DND-41 (cell line): Measurements from ENCODE around the gene EVL.
A peak's percentile ranks its signal among the peaks of the same experiment; 100 is the strongest.

Experiments
- ATAC-seq: fragments of 200-7000 bp; cut with Tn5 transposase; 3 replicates; pipeline ENCODE4 v1.9.1; 2021; ENCODE audit warnings: low read depth; ENCODE audit not compliant: insufficient read depth
- DNase-seq: peaks from one replicate; pipeline ENCODE4 v3.0.0-alpha.2; 2020
- H2AFZ ChIP-seq: 2 replicates; pipeline ENCODE4 v1.6.0; 2012; ENCODE audit warnings: low read depth, low read length
- H3K27ac ChIP-seq: 2 replicates; pipeline ENCODE4 v1.5.1; 2012; ENCODE audit warnings: low read length, inconsistent platforms
- H3K27me3 ChIP-seq: fragments of 200-600 bp; sonication (generic); 2 replicates; pipeline ENCODE4 v1.6.0; 2012; ENCODE audit warnings: low read length, mild to moderate bottlenecking, inconsistent platforms; ENCODE audit not compliant: insufficient read depth, poor library complexity
- H3K36me3 ChIP-seq: 2 replicates; pipeline ENCODE4 v1.5.1; 2012; ENCODE audit warnings: low read length, inconsistent platforms; ENCODE audit not compliant: insufficient read depth
- H3K4me1 ChIP-seq: 2 replicates; pipeline ENCODE4 v1.5.1; 2012; ENCODE audit warnings: mild to moderate bottlenecking, low read length; ENCODE audit not compliant: insufficient read depth
- H3K4me2 ChIP-seq: 2 replicates; pipeline ENCODE4 v1.6.0; 2012; ENCODE audit warnings: mild to moderate bottlenecking, moderate library complexity, low read length, inconsistent platforms; ENCODE audit not compliant: insufficient read depth
- H3K4me3 ChIP-seq, 2 experiments: fragments of 200-600 bp in 1 of 2; shearing (Covaris generic) in 1 of 2; 2 replicates each; pipeline ENCODE4 v1.5.1; 2012 to 2016; ENCODE audit warnings: inconsistent platforms in 2 of 2, low read length in 2 of 2, mild to moderate bottlenecking in 2 of 2, low read depth in 1 of 2, moderate library complexity in 1 of 2
- H3K79me2 ChIP-seq: 2 replicates; pipeline ENCODE4 v1.6.0; 2012; ENCODE audit warnings: low read length, inconsistent platforms; ENCODE audit not compliant: insufficient read depth
- H3K9ac ChIP-seq: 2 replicates; pipeline ENCODE4 v1.6.0; 2012; ENCODE audit warnings: low read depth, mild to moderate bottlenecking, inconsistent platforms, low read length, moderate library complexity
- H3K9me3 ChIP-seq: 2 replicates; pipeline ENCODE4 v1.5.1; 2012; ENCODE audit warnings: low read length, moderate library complexity, mild to moderate bottlenecking, inconsistent platforms; ENCODE audit not compliant: insufficient read depth, severe bottlenecking
- H4K20me1 ChIP-seq: 2 replicates; pipeline ENCODE4 v1.6.0; 2012; ENCODE audit warnings: low read length; ENCODE audit not compliant: insufficient read depth
- CTCF ChIP-seq: IDR thresholded peaks from 2 replicates; pipeline ENCODE4 v1.5.1; 2012; ENCODE audit warnings: borderline replicate concordance, low read length, moderate library complexity, mild to moderate bottlenecking; ENCODE audit not compliant: poor library complexity, severe bottlenecking; ENCODE audit errors: extremely low read depth
- EZH2 ChIP-seq: IDR thresholded peaks from 3 replicates; pipeline ENCODE4 v1.6.1; 2012; ENCODE audit warnings: borderline replicate concordance, low read depth, mild to moderate bottlenecking, moderate library complexity, low read length, inconsistent platforms; ENCODE audit not compliant: severe bottlenecking

EVL gene

GRCh38 chr14:100081997-100082625, 16.9 kb downstream of the EVL start:
- H3K4me2 ChIP-seq = peak overlapping the region; percentile 61
- DNase-seq (peak; percentile 9), ATAC-seq (no peak)
- peak overlapping the region; percentile 95 for H3K27ac ChIP-seq
- peak overlapping the region in 1 of 2 experiments; percentile 13; a peak in 1 of 4 replicates for H3K4me3 ChIP-seq
- H4K20me1 ChIP-seq = peaks cover 43% of the 10 kb centered on the region
- no peak overlapping the region for H2AFZ ChIP-seq
- peaks cover 66% of the 10 kb centered on the region for H3K36me3 ChIP-seq
- no peaks in the 10 kb centered on the region for H3K9me3 ChIP-seq
- TF ChIP-seq CTCF (no peak), EZH2 (no peak)
- H3K9ac ChIP-seq = peak overlapping the region; percentile 65
- no peaks in the 10 kb centered on the region for H3K27me3 ChIP-seq
- H3K79me2 ChIP-seq = peaks cover 93% of the 10 kb centered on the region
- peaks cover 85% of the 10 kb centered on the region for H3K4me1 ChIP-seq

- Histone ChIP-seq H3K4me2 (peak overlapping the region; percentile 61), H3K27ac (peak overlapping the region; percentile 95), H3K9me3 (no peaks in the 10 kb centered on the region)
These were observed 17.5 kb downstream of the EVL start for GRCh38 chr14:100082723-100083122.

GRCh38 chr14:100083706-100084105, 18.5 kb downstream of the EVL start:
- Histone ChIP-seq H3K9ac (no peak overlapping the region), H3K4me3 (no peak overlapping the region), H3K27me3 (no peaks in the 10 kb centered on the region), H3K4me1 (peaks cover 79% of the 10 kb centered on the region), H4K20me1 (peaks cover 56% of the 10 kb centered on the region), H3K27ac (peak overlapping the region; percentile 95), H3K79me2 (peaks cover 95% of the 10 kb centered on the region), H3K36me3 (peaks cover 78% of the 10 kb centered on the region), H2AFZ (no peak overlapping the region), H3K9me3 (no peaks in the 10 kb centered on the region), H3K4me2 (no peak overlapping the region)
- no peak for DNase-seq
- TF ChIP-seq EZH2 (no peak), CTCF (no peak)
- no peak for ATAC-seq

More at GRCh38 chr14:100082723-100083122, 17.5 kb downstream of the EVL start:
- peaks cover 80% of the 10 kb centered on the region for H3K4me1 ChIP-seq
- ATAC-seq = no peak
- H3K27me3 ChIP-seq = no peaks in the 10 kb centered on the region
- TF ChIP-seq EZH2 = no peak
- peak; percentile 10 for DNase-seq
- peaks cover 48% of the 10 kb centered on the region for H4K20me1 ChIP-seq
- H3K79me2 ChIP-seq = peaks cover 94% of the 10 kb centered on the region
- H3K36me3 ChIP-seq = peaks cover 68% of the 10 kb centered on the region
- no peak overlapping the region for H3K4me3 ChIP-seq
- H3K9ac ChIP-seq = peak overlapping the region; percentile 65
- no peak overlapping the region for H2AFZ ChIP-seq

GRCh38 chr14:100084591-100084990, 19.4 kb downstream of the EVL start:
- Histone ChIP-seq H3K9ac (no peak overlapping the region), H2AFZ (no peak overlapping the region), H3K4me1 (peaks cover 76% of the 10 kb centered on the region), H3K9me3 (no peaks in the 10 kb centered on the region), H3K4me2 (no peak overlapping the region), H4K20me1 (peaks cover 65% of the 10 kb centered on the region), H3K4me3 (no peak overlapping the region), H3K79me2 (peaks cover 99% of the 10 kb centered on the region), H3K27me3 (no peaks in the 10 kb centered on the region), H3K36me3 (peaks cover 85% of the 10 kb centered on the region), H3K27ac (peak overlapping the region; percentile 34)
- TF ChIP-seq CTCF (no peak), EZH2 (no peak)
- ATAC-seq (no peak), DNase-seq (no peak)
